HG03521 (cell line): ENCODE measurements around the gene PIEZO2.

ENCODE experiments used
- ATAC-seq: cut with Tn5 transposase; IDR thresholded peaks from one replicate; pipeline ENCODE4 v1.9.1; 2021; ENCODE audit warnings: mild to moderate bottlenecking, moderate library complexity; ENCODE audit not compliant: unreplicated experiment

PIEZO2 gene

GRCh38 chr18:10907749-10908148 is 241.6 kb downstream of the PIEZO2 start:
- ATAC-seq = no peak

GRCh38 chr18:10901329-10901728 is 248.0 kb downstream of the PIEZO2 start:
- no peak for ATAC-seq

- ATAC-seq = no peak
Observed at GRCh38 chr18:10900435-10900834, 248.9 kb downstream of the PIEZO2 start.

- ATAC-seq = no peak
Observed at GRCh38 chr18:10899481-10899880, 249.9 kb downstream of the PIEZO2 start.

GRCh38 chr18:10898417-10898974 is 250.9 kb downstream of the PIEZO2 start:
- ATAC-seq = no peak

- ATAC-seq = no peak
Observed at GRCh38 chr18:10896851-10897250, 252.5 kb downstream of the PIEZO2 start.

- ATAC-seq = no peak
Observed at GRCh38 chr18:10895976-10896375, 253.4 kb downstream of the PIEZO2 start.

- ATAC-seq = no peak
Observed at GRCh38 chr18:10894501-10894900, 254.9 kb downstream of the PIEZO2 start.

- ATAC-seq = no peak
Observed at GRCh38 chr18:10893761-10894160, 255.6 kb downstream of the PIEZO2 start.

GRCh38 chr18:10893196-10893595 is 256.2 kb downstream of the PIEZO2 start:
- no peak for ATAC-seq

GRCh38 chr18:10892786-10893185 is 256.6 kb downstream of the PIEZO2 start:
- no peak for ATAC-seq

GRCh38 chr18:10890022-10890421 is 259.3 kb downstream of the PIEZO2 start:
- no peak for ATAC-seq

GRCh38 chr18:10878703-10879102 is 270.7 kb downstream of the PIEZO2 start:
- ATAC-seq = peak; percentile 91

GRCh38 chr18:10877987-10878386 is 271.4 kb downstream of the PIEZO2 start:
- ATAC-seq = no peak

- ATAC-seq = no peak
Observed at GRCh38 chr18:10875811-10876210, 273.6 kb downstream of the PIEZO2 start.

GRCh38 chr18:10872304-10872703 is 277.1 kb downstream of the PIEZO2 start:
- ATAC-seq = no peak

GRCh38 chr18:10864722-10865121 is 284.6 kb downstream of the PIEZO2 start:
- ATAC-seq = no peak

GRCh38 chr18:10863026-10863425 is 286.3 kb downstream of the PIEZO2 start:
- ATAC-seq = no peak

GRCh38 chr18:10860928-10861327 is 288.4 kb downstream of the PIEZO2 start:
- no peak for ATAC-seq

- no peak for ATAC-seq
Observed at GRCh38 chr18:10860382-10860781, 289.0 kb downstream of the PIEZO2 start.

GRCh38 chr18:10858477-10858876 is 290.9 kb downstream of the PIEZO2 start:
- no peak for ATAC-seq

- no peak for ATAC-seq
Observed at GRCh38 chr18:10856132-10856531, 293.2 kb downstream of the PIEZO2 start.
